Spleen (tissue), 11 donors: ENCODE measurements around the gene ZMYM2. TPM values are rescaled to one million over a fixed set of nuclear protein-coding genes. Genes with fewer than 3 reads are reported as not detected.

Source experiments
- DNase-seq: peaks from one replicate; pipeline ENCODE4 v3.0.0-alpha.2; 2020
- H3K27ac ChIP-seq, 8 donors: fragments of 200-600 bp; sonication (generic) in 7 of 8; 1 replicate in 4 of 8; 2 replicates in 4 of 8; pipeline versions ENCODE4 v1.5.0 to v1.8.0; 2016 to 2021; ENCODE audit warnings: inconsistent platforms in 4 of 8, mild to moderate bottlenecking in 4 of 8, moderate library complexity in 1 of 8
- H3K27me3 ChIP-seq, 7 donors: fragments of 200-600 bp; sonication (generic) in 6 of 7; replicated peaks in 1 of 7; 1 replicate in 4 of 7; 2 replicates in 3 of 7; pipeline versions ENCODE4 v1.5.0 to v1.8.0; 2016 to 2021; ENCODE audit warnings: inconsistent platforms in 3 of 7, mild to moderate bottlenecking in 1 of 7
- H3K36me3 ChIP-seq, 6 donors: fragments of 200-600 bp; sonication (generic) in 5 of 6; 1 replicate in 4 of 6; 2 replicates in 2 of 6; pipeline versions ENCODE4 v1.5.0 to v1.8.0; 2016 to 2021; ENCODE audit warnings: inconsistent platforms in 2 of 6
- H3K4me1 ChIP-seq, 6 donors: fragments of 200-600 bp; sonication (generic) in 5 of 6; 1 replicate in 3 of 6; 2 replicates in 3 of 6; pipeline versions ENCODE4 v1.5.0 to v1.8.0; 2016 to 2021; ENCODE audit warnings: inconsistent platforms in 3 of 6
- H3K4me3 ChIP-seq, 8 donors: fragments of 200-600 bp; sonication (generic) in 7 of 8; 1 replicate in 4 of 8; 2 replicates in 4 of 8; pipeline versions ENCODE4 v1.5.0 to v1.8.0; 2016 to 2021; ENCODE audit warnings: inconsistent platforms in 4 of 8, mild to moderate bottlenecking in 4 of 8, moderate library complexity in 2 of 8
- H3K9me3 ChIP-seq, 8 donors: fragments of 200-600 bp; sonication (generic) in 7 of 8; 1 replicate in 4 of 8; 2 replicates in 4 of 8; pipeline versions ENCODE4 v1.5.0 to v1.8.0; 2016 to 2021; ENCODE audit warnings: inconsistent platforms in 4 of 8
- CTCF ChIP-seq, 11 experiments: fragments of 200-600 bp in 7 of 11; fragments of 450-650 bp in 4 of 11; sonication (generic) in 4 of 11; IDR thresholded peaks in 8 of 11; conservative IDR thresholded peaks in 3 of 11; 1 replicate in 7 of 11; 2 replicates in 4 of 11; pipeline versions ENCODE4 v1.4.0 to v1.8.0; 2016 to 2021; ENCODE audit warnings: antibody characterized with exemption in 11 of 11, inconsistent platforms in 4 of 11, mild to moderate bottlenecking in 1 of 11
- POLR2A ChIP-seq, 3 donors: fragments of 450-650 bp; IDR thresholded peaks; one replicate each; pipeline ENCODE4 v1.5.1; 2017; ENCODE audit warnings: antibody characterized with exemption in 3 of 3, mild to moderate bottlenecking in 1 of 3
- POLR2AphosphoS5 ChIP-seq, 3 donors: sonication (generic); formaldehyde crosslinking; IDR thresholded peaks; one replicate each; pipeline ENCODE4 v1.5.1; 2017; ENCODE audit warnings: antibody characterized with exemption in 3 of 3
- WGBS, 5 donors: extraction: QIAGEN DNeasy Blood & Tissue Kit in 3 of 5; methylation state at CpG; one replicate each; pipeline versions ENCODE4 v1.1.5 to v1.1.7; 2013 to 2018; 5-methylcytosine and 5-hydroxymethylcytosine counted together
- intact Hi-C: fragments of 100-400 bp; cut with DNase I; formaldehyde crosslinking; loops from one replicate; pipeline ENCODE4 v1.15.0; 2023; ENCODE audit warnings: low total_unique reads
- polyA plus RNA-seq, 3 donors: library from polyadenylated mRNA; stranded (reverse); fragments of 200-250 nt; gene quantifications; one replicate each; pipeline ENCODE4 v1.2.1, GENCODE V29; 2013
- total RNA-seq, 7 donors: library from RNA; depleted of rRNA in 3 of 7; stranded (reverse); fragments of >200 nt in 3 of 7; fragmentation: NEBNext Ultra II Directional in 4 of 7; extraction: Animal tissue kit (Norgen Biotek cat#: 25700) in 4 of 7; gene quantifications; one replicate each; pipeline versions ENCODE4 v1.1.0 to v1.2.1, GENCODE V29; 2016 to 2021
- donor health status: healthy with polysubstance abuse.
- donor health status: DM: no; HTN: no; CAD: no; lungs with moderate emphysema.
- donor health status: DM: no; HTN: no; CAD: no.
- donor health status: Bipolar disorder and iron deficiency.
- donor health status: healthy.
- donor health status: DM: no; HTN: no; CAD: no.
- donor health status: DM: yes; HTN: yes; CAD: no.

The ZMYM2 gene
- total and polyA plus RNA-seq, 10 donors, result 17.8 to 125 (median 94.6) TPM

GRCh38 chr13:20053891-20054290, 95.4 kb downstream of the ZMYM2 start:
- Histone ChIP-seq H3K4me3 (no peak overlapping the region), H3K36me3 (peaks cover 0 to 85% (median 26%) of the 10 kb centered on the region in 6 donors), H3K9me3 (no peaks in the 10 kb centered on the region), H3K27ac (no peak overlapping the region), H3K4me1 (peaks cover 3 to 19% (median 13%) of the 10 kb centered on the region in 6 donors), H3K27me3 (no peaks in the 10 kb centered on the region)
- intact Hi-C loops, result no loop called here
- WGBS, 5 donors, result 90 to 98% (median 97%) methylated on average over 2 of the region's 2 CpGs
- no peak for TF ChIP-seq CTCF (IDR thresholded peaks at IDR 0.05 in 8 of 11, conservative IDR thresholded peaks at IDR 0.05 in 3 of 11)
- no peak for DNase-seq

GRCh38 chr13:20054586-20054985, 96.1 kb downstream of the ZMYM2 start:
- TF ChIP-seq POLR2AphosphoS5 (IDR thresholded peaks at IDR 0.05), result no peak
- TF ChIP-seq CTCF (IDR thresholded peaks at IDR 0.05 in 8 of 11, conservative IDR thresholded peaks at IDR 0.05 in 3 of 11), result no peak
- TF ChIP-seq POLR2A (IDR thresholded peaks at IDR 0.05), result no peak
- H3K4me1 ChIP-seq, result peaks cover 0 to 12% (median 6%) of the 10 kb centered on the region in 6 donors
- no peaks in the 10 kb centered on the region for H3K9me3 ChIP-seq
- no peak overlapping the region for H3K27ac ChIP-seq
- H3K36me3 ChIP-seq, result peaks cover 2 to 92% (median 31%) of the 10 kb centered on the region in 6 donors
- H3K4me3 ChIP-seq, result no peak overlapping the region
- no peaks in the 10 kb centered on the region for H3K27me3 ChIP-seq
- intact Hi-C loops, result no loop called here
- DNase-seq, result no peak
- WGBS, 5 donors, result 67 to 92% (median 85%) methylated on average over 2 of the region's 2 CpGs

DNA sequence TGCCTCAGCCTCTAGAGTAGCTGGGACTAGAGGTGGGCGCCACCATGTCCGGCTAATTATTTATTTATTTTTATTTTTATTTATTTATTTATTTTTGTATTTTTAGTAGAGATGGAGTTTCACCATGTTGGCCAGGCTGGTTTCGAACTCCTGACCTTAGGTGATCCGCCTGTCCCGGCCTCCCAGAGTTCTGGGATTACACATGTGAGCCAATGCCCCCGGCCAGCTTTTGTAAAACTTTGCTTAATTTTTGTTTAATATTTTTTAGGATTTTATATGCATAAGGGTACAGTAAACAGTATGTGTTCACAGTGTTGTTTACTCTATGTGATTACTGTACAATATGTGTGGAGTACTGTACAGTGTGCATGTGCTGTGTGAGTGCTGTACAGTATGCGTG, 98.7 kb downstream of the ZMYM2 start:
- Histone ChIP-seq H3K4me3 (no peak overlapping the region), H3K36me3 (peaks cover 4 to 100% (median 52%) of the 10 kb centered on the region in 6 donors), H3K27ac (no peak overlapping the region), H3K4me1 (no peaks in the 10 kb centered on the region), H3K9me3 (no peaks in the 10 kb centered on the region), H3K27me3 (no peaks in the 10 kb centered on the region)
- WGBS, 5 donors, result 97 to 99% (median 98%) methylated on average over 7 of the region's 7 CpGs
- DNase-seq, result no peak
- intact Hi-C loops, result no loop called here
- TF ChIP-seq CTCF (IDR thresholded peaks at IDR 0.05 in 8 of 11, conservative IDR thresholded peaks at IDR 0.05 in 3 of 11) (no peak), POLR2A (IDR thresholded peaks at IDR 0.05) (no peak), POLR2AphosphoS5 (IDR thresholded peaks at IDR 0.05) (no peak)

GRCh38 chr13:20057963-20058362, 99.4 kb downstream of the ZMYM2 start:
- H3K27me3 ChIP-seq, result no peaks in the 10 kb centered on the region
- DNase-seq, result no peak
- intact Hi-C loops, result no loop called here
- H3K27ac ChIP-seq, result no peak overlapping the region
- no peaks in the 10 kb centered on the region for H3K9me3 ChIP-seq
- no peaks in the 10 kb centered on the region for H3K4me1 ChIP-seq
- no peak overlapping the region for H3K4me3 ChIP-seq
- TF ChIP-seq POLR2AphosphoS5 (IDR thresholded peaks at IDR 0.05) (no peak), CTCF (IDR thresholded peaks at IDR 0.05 in 8 of 11, conservative IDR thresholded peaks at IDR 0.05 in 3 of 11) (no peak), POLR2A (IDR thresholded peaks at IDR 0.05) (no peak)
- peaks cover 6 to 100% (median 57%) of the 10 kb centered on the region in 6 donors for H3K36me3 ChIP-seq
- WGBS, 5 donors, result 91 to 98% (median 94%) methylated on average over 1 of the region's 1 CpG
